Measurements from ENCODE around the gene CALB2. TPM values are rescaled to one million over a fixed set of nuclear protein-coding genes. Genes with fewer than 3 reads are reported as not detected.

The CALB2 gene
- polyA plus RNA-seq, 2 of the 4 experiments (the other 2 are of a cell fraction): 3.7 to 6.4 TPM

- ChIA-PET CTCF (interaction anchor here (0.8 to 2.0 kb wide), 3 partner anchors 15 to 27 kb away, joined by 3 to 9 read pairs (median 5); no protein-coding TSS in a partner anchor), POLR2A (no interaction called here)
- no peak overlapping the region for H3K4me2 ChIP-seq
- no peak for TF ChIP-seq RCOR1 (IDR thresholded peaks at IDR 0.05; ENCODE audit: low read depth, low read length)
- no peak for TF ChIP-seq FOSB (CRISPR knock-in tag; IDR thresholded peaks at IDR 0.05)
- TF ChIP-seq BHLHE40 (IDR thresholded peaks at IDR 0.05; ENCODE audit: low read depth, low read length): no peak
- no peaks in the 10 kb centered on the region for H3K9me3 ChIP-seq
- no peak overlapping the region for H3K4me3 ChIP-seq
- DNase-seq (ENCODE audit: low read depth in 1 of 2, low spot score in 1 of 2) (no peak), ATAC-seq (no peak), FAIRE-seq (no peak)
- 55% methylated on average over 19 of the region's 19 CpGs for WGBS (ENCODE audit: missing lambda C conversion rate)
- H3K4me1 ChIP-seq: peaks cover 15% of the 10 kb centered on the region; the same call in 2 of the 3 replicates
- no peak overlapping the region for H3K27ac ChIP-seq
Measured at GRCh38 chr16:71339236-71340171, 19.0 kb upstream of the CALB2 start.

DNA sequence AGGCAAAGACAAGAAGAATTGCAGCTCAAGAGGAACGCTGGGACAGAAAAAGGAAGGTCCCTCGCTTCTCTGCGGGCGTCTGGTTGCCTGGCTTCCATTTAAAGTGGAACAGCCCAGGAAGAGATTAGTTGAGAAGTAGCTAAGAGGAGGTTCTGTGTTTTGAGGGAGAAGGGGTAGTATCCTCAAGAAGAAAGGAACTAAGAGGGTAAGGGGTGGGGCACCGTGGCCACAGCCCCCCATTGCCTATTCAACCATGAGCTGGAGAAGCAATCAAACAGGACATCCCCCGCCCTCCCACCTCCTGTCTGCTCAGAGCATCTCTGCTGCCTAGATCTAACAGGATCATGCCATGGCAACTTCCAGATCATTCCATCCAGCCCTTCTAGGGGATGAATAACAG is 18.1 kb upstream of the CALB2 start:
- ChIA-PET POLR2A (no interaction called here), CTCF (interaction anchor here (1.2 to 1.6 kb wide), 2 partner anchors 15 to 29 kb away, joined by 5 to 6 read pairs; no protein-coding TSS in a partner anchor)
- Histone ChIP-seq H3K4me1 (peaks cover 15% of the 10 kb centered on the region; the same call in 2 of the 3 replicates), H3K9me3 (no peaks in the 10 kb centered on the region), H3K4me2 (no peak overlapping the region), H3K4me3 (no peak overlapping the region), H3K27ac (no peak overlapping the region)
- TF ChIP-seq NR3C1 (IDR thresholded peaks at IDR 0.05) (no peak), FOSL2 (IDR thresholded peaks at IDR 0.05) (no peak), FOSL2 (CRISPR knock-in tag; IDR thresholded peaks at IDR 0.05) (no peak), HOXB5 (CRISPR knock-in tag; IDR thresholded peaks at IDR 0.05) (no peak), HOXB13 (CRISPR knock-in tag; IDR thresholded peaks at IDR 0.05; ENCODE audit: low read depth) (no peak), FOXS1 (CRISPR knock-in tag; IDR thresholded peaks at IDR 0.05) (no peak), E2F6 (IDR thresholded peaks at IDR 0.05; ENCODE audit: borderline replicate concordance, low read depth) (no peak)
- TF ChIP-seq, protein P1, sequence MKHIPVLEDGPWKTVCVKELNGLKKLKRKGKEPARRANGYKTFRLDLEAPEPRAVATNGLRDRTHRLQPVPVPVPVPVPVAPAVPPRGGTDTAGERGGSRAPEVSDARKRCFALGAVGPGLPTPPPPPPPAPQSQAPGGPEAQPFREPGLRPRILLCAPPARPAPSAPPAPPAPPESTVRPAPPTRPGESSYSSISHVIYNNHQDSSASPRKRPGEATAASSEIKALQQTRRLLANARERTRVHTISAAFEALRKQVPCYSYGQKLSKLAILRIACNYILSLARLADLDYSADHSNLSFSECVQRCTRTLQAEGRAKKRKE (CRISPR knock-in tag; IDR thresholded peaks at IDR 0.05; ENCODE audit: low read depth): no peak
- ATAC-seq (no peak), FAIRE-seq (no peak), DNase-seq (ENCODE audit: low read depth in 1 of 2, low spot score in 1 of 2) (no peak)
- 56% methylated on average over 6 of the region's 6 CpGs for WGBS (ENCODE audit: missing lambda C conversion rate)

DNA sequence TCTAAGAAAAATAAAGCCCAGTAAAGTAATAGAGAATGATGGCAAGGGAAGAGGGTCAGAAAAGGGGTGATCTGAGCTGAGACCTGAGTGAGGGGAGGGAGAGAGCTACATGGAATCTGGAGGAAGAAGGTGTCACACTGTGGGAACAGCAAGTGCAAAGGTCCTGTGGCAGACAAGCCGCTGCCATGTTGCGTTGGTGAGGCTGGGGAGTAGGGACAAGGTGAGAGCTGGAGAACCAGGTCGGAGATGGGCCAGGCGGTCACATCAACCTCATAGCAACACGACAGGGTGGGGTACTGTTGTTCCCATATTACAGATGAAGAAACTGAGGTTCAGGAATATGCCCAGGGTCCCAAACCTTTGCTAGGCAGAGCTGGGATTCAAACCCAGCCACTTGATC is 16.6 kb upstream of the CALB2 start:
- WGBS (ENCODE audit: missing lambda C conversion rate): 60% methylated on average over 5 of the region's 5 CpGs
- Histone ChIP-seq H3K9me3 (no peaks in the 10 kb centered on the region), H3K4me3 (no peak overlapping the region), H3K4me1 (peaks cover 15% of the 10 kb centered on the region; the same call in 2 of the 3 replicates), H3K4me2 (no peak overlapping the region), H3K27ac (no peak overlapping the region)
- DNase-seq (ENCODE audit: low read depth in 1 of 2, low spot score in 1 of 2): no peak
- ChIA-PET POLR2A (no interaction called here), CTCF (interaction anchor here (0.9 to 1.5 kb wide), 5 partner anchors 8 to 70 kb away, joined by 3 to 6 read pairs (median 4); no protein-coding TSS in a partner anchor)
- TF ChIP-seq EHF (CRISPR knock-in tag; IDR thresholded peaks at IDR 0.05) (no peak), HOXB13 (CRISPR knock-in tag; IDR thresholded peaks at IDR 0.05; ENCODE audit: low read depth) (no peak), MAX (IDR thresholded peaks at IDR 0.05) (no peak), RAD21 (conservative IDR thresholded peaks at IDR 0.05 in 1 of 2, IDR thresholded peaks at IDR 0.05 in 1 of 2) (no peak), CHD2 (IDR thresholded peaks at IDR 0.05; ENCODE audit: low read length, partially characterized antibody) (no peak), RNF2 (IDR thresholded peaks at IDR 0.05; ENCODE audit: borderline replicate concordance, low read depth) (no peak), HDAC2 (IDR thresholded peaks at IDR 0.05) (no peak), USF2 (IDR thresholded peaks at IDR 0.05) (no peak)
- no peak for FAIRE-seq
- ATAC-seq: no peak
